Measurements from ENCODE around the gene ZNF764. TPM values are rescaled to one million over a fixed set of nuclear protein-coding genes. Genes with fewer than 3 reads are reported as not detected.
A peak's percentile ranks its signal among the peaks of the same experiment; 100 is the strongest.

The ZNF764 gene
- total RNA-seq, 1 experiment from 2014 or later = 9.1 TPM

- H3K4me1 ChIP-seq (ENCODE audit: control insufficient read depth in 1 of 2, insufficient read depth in 2 of 2, low read length in 2 of 2) = peaks cover 6 to 13% of the 10 kb centered on the region in 2 experiments
- DNase-seq (ENCODE audit: low read depth, low spot score) (no peak), ATAC-seq (no peak)
- no peak overlapping the region for H2AFZ ChIP-seq (ENCODE audit: low read depth, low read length, poor library complexity, severe bottlenecking)
- H3K9me2 ChIP-seq (ENCODE audit: insufficient read depth) = no peaks in the 10 kb centered on the region
- H3K27me3 ChIP-seq (ENCODE audit: insufficient read depth, low read length) = no peaks in the 10 kb centered on the region
- RAD21 ChIA-PET (ENCODE audit: low non-redundant PET in 1 of 2, low total read pairs in 2 of 2, uncharacterized antibody in 2 of 2, unreplicated experiment in 2 of 2) = no interaction called here
- no peak overlapping the region for H3K4me3 ChIP-seq (replicated peaks in 1 of 2; ENCODE audit: low read depth in 1 of 2, low read length in 2 of 2)
- no peaks in the 10 kb centered on the region for H3K36me3 ChIP-seq (ENCODE audit: control insufficient read depth in 1 of 2, insufficient read depth in 2 of 2, low read length in 2 of 2)
- intact Hi-C loops (cut with micrococcal nuclease) = no loop called here
- peak overlapping the region; percentile 23; the same call in 1 of the 2 replicates for H3K4me2 ChIP-seq (ENCODE audit: low read length)
- no TSS peak for BruUV-seq (replicated peaks)
- CTCF ChIA-PET = interaction anchor here (1.1 to 1.6 kb wide), 2 partner anchors 13 to 119 kb away, joined by 4 to 5 read pairs; partner anchors contain the start of gene DCTPP1
- TF ChIP-seq RAD21 (IDR thresholded peaks at IDR 0.05; ENCODE audit: low read depth) = no peak
- TF ChIP-seq TCF7L2 (IDR thresholded peaks at IDR 0.05; ENCODE audit: borderline replicate concordance, extremely low read depth, insufficient read depth, insufficient read length) = no peak
- TF ChIP-seq YY1 (IDR thresholded peaks at IDR 0.05; ENCODE audit: extremely low read depth, insufficient replicate concordance, low read depth, low read length) = no peak
- no peak for TF ChIP-seq POLR2A (IDR thresholded peaks at IDR 0.05; ENCODE audit: borderline replicate concordance, extremely low read depth, insufficient read depth, insufficient read length)
- TF ChIP-seq REST (IDR thresholded peaks at IDR 0.05; ENCODE audit: low read depth) = no peak
- no peak for TF ChIP-seq ZBTB33 (IDR thresholded peaks at IDR 0.05; ENCODE audit: extremely low read depth, insufficient replicate concordance, low read length)
- TF ChIP-seq ZNF274 (IDR thresholded peaks at IDR 0.05; ENCODE audit: low read depth, low read length) = no peak
- no peak for TF ChIP-seq CEBPB (IDR thresholded peaks at IDR 0.05; ENCODE audit: low read depth)
- TF ChIP-seq ATF3 (IDR thresholded peaks at IDR 0.05) = no peak
- no peak for TF ChIP-seq CBX3 (IDR thresholded peaks at IDR 0.05; ENCODE audit: low read depth)
- no peak for TF ChIP-seq EGR1 (IDR thresholded peaks at IDR 0.05; ENCODE audit: low read depth)
- TF ChIP-seq MAX (IDR thresholded peaks at IDR 0.05) = no peak
- TF ChIP-seq EZH2phosphoT487 (IDR thresholded peaks at IDR 0.05; ENCODE audit: borderline replicate concordance) = no peak
- no peak for TF ChIP-seq SIN3A (IDR thresholded peaks at IDR 0.05; ENCODE audit: low read depth)
- TF ChIP-seq JUND (IDR thresholded peaks at IDR 0.05) = no peak
- POLR2A ChIA-PET = no interaction called here
- H4K20me1 ChIP-seq (ENCODE audit: insufficient read depth) = no peaks in the 10 kb centered on the region
- no peaks in the 10 kb centered on the region for H3K79me2 ChIP-seq (ENCODE audit: insufficient read depth, low read length)
- H3K9ac ChIP-seq (ENCODE audit: low read length) = no peak overlapping the region
- H3K9me3 ChIP-seq (ENCODE audit: control insufficient read depth in 1 of 2, insufficient read depth in 1 of 2, low read depth in 1 of 2, low read length in 2 of 2) = no peaks in the 10 kb centered on the region
- no peak overlapping the region for H3K27ac ChIP-seq (ENCODE audit: low read depth, low read length)
Observed at GRCh38 chr16:30548416-30549253, 9.5 kb downstream of the ZNF764 start.

Measured in HCT116 (cell line).